Neuronal stem cell (in vitro differentiated cells): ENCODE data around the gene SLC28A1.

Experiments used
- DNase-seq: peaks from one replicate; pipeline ENCODE4 v3.0.0-alpha.2; 2013; ENCODE audit warnings: low spot score
- H2AFZ ChIP-seq: one replicate; pipeline ENCODE4 v1.6.1; 2013; ENCODE audit warnings: mild to moderate bottlenecking, low read length, inconsistent platforms
- H2AK5ac ChIP-seq: 2 replicates; pipeline ENCODE4 v1.6.1; 2013; ENCODE audit warnings: low read depth, mild to moderate bottlenecking, inconsistent platforms, low read length, moderate library complexity, mixed read lengths
- H2BK120ac ChIP-seq: 2 replicates; pipeline ENCODE4 v1.6.1; 2013; ENCODE audit warnings: low read depth, mild to moderate bottlenecking, inconsistent platforms, low read length, moderate library complexity, mixed read lengths
- H2BK12ac ChIP-seq: one replicate; pipeline ENCODE4 v1.6.1; 2013; ENCODE audit warnings: low read length, inconsistent platforms
- H2BK15ac ChIP-seq: 2 replicates; pipeline ENCODE4 v1.6.1; 2013; ENCODE audit warnings: mild to moderate bottlenecking, low read length, inconsistent platforms, mixed read lengths
- H2BK5ac ChIP-seq: one replicate; pipeline ENCODE4 v1.6.1; 2013; ENCODE audit warnings: inconsistent platforms, mild to moderate bottlenecking, low read length, moderate library complexity
- H3K14ac ChIP-seq: one replicate; pipeline ENCODE4 v1.6.1; 2013; ENCODE audit warnings: low read length, inconsistent platforms
- H3K18ac ChIP-seq: 2 replicates; pipeline ENCODE4 v1.6.1; 2013; ENCODE audit warnings: low read length, inconsistent platforms
- H3K23ac ChIP-seq: 2 replicates; pipeline ENCODE4 v1.6.1; 2013; ENCODE audit warnings: low read depth, mild to moderate bottlenecking, mixed read lengths, low read length, inconsistent platforms; ENCODE audit not compliant: poor library complexity
- H3K27ac ChIP-seq: replicated peaks from 3 replicates; pipeline ENCODE4 v1.5.1; 2013; ENCODE audit warnings: low read length, inconsistent platforms
- H3K27me3 ChIP-seq, 3 experiments: 2 replicates each; pipeline ENCODE4 v1.6.1; 2013; ENCODE audit warnings: low read length in 3 of 3, mild to moderate bottlenecking in 2 of 3, inconsistent platforms in 1 of 3, low read depth in 1 of 3, mixed read lengths in 1 of 3, moderate library complexity in 1 of 3; ENCODE audit not compliant: control insufficient read depth in 3 of 3, insufficient read depth in 3 of 3
- H3K36me3 ChIP-seq, 2 donors: replicated peaks in 1 of 2; 2 replicates each; pipeline ENCODE4 v1.6.1; 2013; ENCODE audit warnings: low read length in 2 of 2; ENCODE audit not compliant: control insufficient read depth in 2 of 2, insufficient read depth in 2 of 2
- H3K4ac ChIP-seq: 2 replicates; pipeline ENCODE4 v1.6.1; 2013; ENCODE audit warnings: inconsistent platforms, mild to moderate bottlenecking, low read length, moderate library complexity
- H3K4me1 ChIP-seq, 2 donors: 1 replicate in 1 of 2; 2 replicates in 1 of 2; pipeline ENCODE4 v1.6.1; 2013; ENCODE audit warnings: low read length in 2 of 2, low read depth in 1 of 2; ENCODE audit not compliant: control insufficient read depth in 2 of 2, insufficient read depth in 1 of 2
- H3K4me2 ChIP-seq: one replicate; pipeline ENCODE4 v1.6.1; 2013; ENCODE audit warnings: mild to moderate bottlenecking, low read length, inconsistent platforms; ENCODE audit not compliant: insufficient read depth, poor library complexity, severe bottlenecking
- H3K4me3 ChIP-seq, 2 donors: 2 replicates each; pipeline ENCODE4 v1.5.1; 2013; ENCODE audit warnings: low read length in 2 of 2, mild to moderate bottlenecking in 2 of 2, inconsistent platforms in 1 of 2, moderate library complexity in 1 of 2
- H3K79me1 ChIP-seq: one replicate; pipeline ENCODE4 v1.6.1; 2013; ENCODE audit warnings: low read depth, mild to moderate bottlenecking, inconsistent platforms, low read length, moderate library complexity
- H3K9ac ChIP-seq: one replicate; pipeline ENCODE4 v1.6.1; 2013; ENCODE audit warnings: mild to moderate bottlenecking, low read depth, low read length, inconsistent platforms; ENCODE audit not compliant: poor library complexity
- H3K9me3 ChIP-seq, 2 donors: replicated peaks in 1 of 2; 2 replicates each; pipeline versions ENCODE3 to v1.6.1; 2013; ENCODE audit warnings: low read length in 2 of 2, mild to moderate bottlenecking in 2 of 2, inconsistent platforms in 1 of 2, low read depth in 1 of 2, mixed read lengths in 1 of 2, moderate library complexity in 1 of 2; ENCODE audit not compliant: control insufficient read depth in 2 of 2, insufficient read depth in 1 of 2
- H4K8ac ChIP-seq: one replicate; pipeline ENCODE4 v1.6.1; 2013; ENCODE audit warnings: low read depth, mild to moderate bottlenecking, inconsistent platforms, low read length, moderate library complexity
- H4K91ac ChIP-seq: one replicate; pipeline ENCODE4 v1.6.1; 2013; ENCODE audit warnings: low read length, low read depth, mild to moderate bottlenecking, inconsistent platforms; ENCODE audit not compliant: poor library complexity
- WGBS, 2 donors: extraction: QIAGEN DNeasy Blood & Tissue Kit; methylation state at CpG; one replicate each; pipeline ENCODE4 v1.1.7; 2013; ENCODE audit warnings: missing lambda C conversion rate in 2 of 2, mixed read lengths in 1 of 2; ENCODE audit not compliant: insufficient read length in 2 of 2, insufficient replicate concordance in 1 of 2; ENCODE audit errors: extremely low coverage in 2 of 2; 5-methylcytosine and 5-hydroxymethylcytosine counted together

The SLC28A1 gene

DNA sequence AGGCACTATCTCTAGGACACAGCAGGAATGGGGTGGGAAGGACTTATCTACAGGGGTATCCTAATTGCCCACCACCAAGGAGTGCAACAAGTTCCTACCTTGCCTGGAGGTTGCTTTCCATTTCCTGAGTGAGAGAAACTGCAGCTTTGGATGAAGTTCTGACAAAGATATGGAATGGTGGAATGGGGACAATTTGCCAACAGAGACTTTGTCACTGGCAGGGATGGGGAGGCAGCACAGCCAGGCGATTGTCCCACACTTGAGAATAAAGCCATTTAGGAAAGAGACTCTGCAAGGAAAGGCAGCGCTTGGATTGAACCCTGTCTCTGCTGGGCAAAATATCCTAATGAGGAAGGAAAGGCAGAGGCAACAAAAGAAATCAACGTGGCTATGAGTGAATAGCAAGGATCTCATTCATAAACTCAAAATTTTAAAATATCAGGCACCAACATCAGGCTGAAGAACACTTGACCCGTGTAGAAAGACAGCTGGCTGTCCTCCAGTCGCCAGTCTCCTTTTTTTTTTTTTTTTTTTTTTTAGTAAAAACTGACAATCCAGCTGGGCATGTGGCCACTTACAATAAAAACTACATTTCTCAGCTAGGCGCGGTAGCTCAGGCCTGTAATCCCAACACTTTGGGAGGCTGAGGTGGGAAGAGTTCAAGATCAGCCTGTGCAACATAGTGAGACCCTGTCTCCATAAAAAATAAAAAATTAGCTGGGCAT lies 65.5 kb downstream of the SLC28A1 start:
- H3K9ac ChIP-seq, result no peak overlapping the region
- WGBS, 2 donors, result no CpG with 5 or more reads among the region's 7 CpGs
- H2AFZ ChIP-seq, result no peak overlapping the region
- H3K27ac ChIP-seq, result no peak overlapping the region
- no peak overlapping the region for H3K23ac ChIP-seq
- no peak overlapping the region for H4K91ac ChIP-seq
- H4K8ac ChIP-seq, result no peak overlapping the region
- H2BK12ac ChIP-seq, result no peak overlapping the region
- no peak overlapping the region for H2BK5ac ChIP-seq
- peaks cover 0 to 2% of the 10 kb centered on the region in 2 donors for H3K9me3 ChIP-seq
- no peak overlapping the region for H2BK120ac ChIP-seq
- no peak overlapping the region for H3K18ac ChIP-seq
- no peak for DNase-seq
- H3K14ac ChIP-seq, result no peak overlapping the region
- H3K27me3 ChIP-seq, result peaks cover 0 to 14% (median 0%) of the 10 kb centered on the region in 3 experiments
- H3K4me3 ChIP-seq, result no peak overlapping the region
- no peak overlapping the region for H2BK15ac ChIP-seq
- no peak overlapping the region for H2AK5ac ChIP-seq
- peaks cover 0 to 4% of the 10 kb centered on the region in 2 donors for H3K4me1 ChIP-seq
- no peaks in the 10 kb centered on the region for H3K36me3 ChIP-seq
- no peak overlapping the region for H3K4ac ChIP-seq
- H3K79me1 ChIP-seq, result no peaks in the 10 kb centered on the region
- H3K4me2 ChIP-seq, result no peak overlapping the region

DNA sequence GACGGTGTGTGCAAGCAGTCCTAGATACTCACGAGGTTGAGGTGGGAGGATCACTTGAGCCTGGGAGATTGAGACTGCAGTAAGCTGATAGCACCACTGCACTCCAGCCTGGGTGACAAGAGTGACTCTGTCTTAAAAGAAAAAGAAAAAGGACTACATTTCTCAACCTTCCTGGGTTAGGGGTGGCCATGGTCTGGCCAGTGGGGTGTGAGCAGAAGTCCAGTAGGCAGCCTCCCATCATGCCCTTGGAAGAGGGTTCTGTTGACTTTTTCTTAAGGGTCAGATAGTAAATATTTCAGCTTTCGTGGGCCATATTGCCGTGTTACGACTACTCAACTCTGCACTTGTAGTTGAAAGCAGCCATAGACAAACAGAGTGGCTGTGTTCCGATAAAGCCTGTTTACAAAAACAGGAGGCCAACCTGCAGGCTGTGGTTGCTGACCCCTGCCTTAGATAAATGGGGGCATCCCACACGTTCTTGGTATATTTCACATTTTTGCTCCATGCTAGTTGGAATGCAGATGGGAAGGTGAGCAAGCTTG lies 66.2 kb downstream of the SLC28A1 start:
- peaks cover 0 to 6% of the 10 kb centered on the region in 2 donors for H3K4me1 ChIP-seq
- peaks cover 0 to 14% (median 0%) of the 10 kb centered on the region in 3 experiments for H3K27me3 ChIP-seq
- H3K79me1 ChIP-seq, result no peaks in the 10 kb centered on the region
- no peak overlapping the region for H2BK15ac ChIP-seq
- H3K4me2 ChIP-seq, result no peak overlapping the region
- H3K4me3 ChIP-seq, result no peak overlapping the region
- no peak overlapping the region for H2BK5ac ChIP-seq
- no peak overlapping the region for H3K27ac ChIP-seq
- H3K9me3 ChIP-seq, result peaks cover 0 to 2% of the 10 kb centered on the region in 2 donors
- H3K18ac ChIP-seq, result no peak overlapping the region
- no peak overlapping the region for H3K9ac ChIP-seq
- DNase-seq, result no peak
- H4K8ac ChIP-seq, result no peak overlapping the region
- no peak overlapping the region for H2AK5ac ChIP-seq
- H3K36me3 ChIP-seq, result no peaks in the 10 kb centered on the region
- H3K14ac ChIP-seq, result no peak overlapping the region
- no CpG with 5 or more reads among the region's 7 CpGs for WGBS, 2 donors
- H3K4ac ChIP-seq, result no peak overlapping the region
- no peak overlapping the region for H3K23ac ChIP-seq
- H2AFZ ChIP-seq, result no peak overlapping the region
- no peak overlapping the region for H2BK12ac ChIP-seq
- no peak overlapping the region for H4K91ac ChIP-seq
- H2BK120ac ChIP-seq, result no peak overlapping the region

GRCh38 chr15:84951736-84952135 lies 67.3 kb downstream of the SLC28A1 start:
- Histone ChIP-seq H2BK15ac (no peak overlapping the region), H2AFZ (no peak overlapping the region)
- WGBS, 2 donors, result no CpG with 5 or more reads among the region's 5 CpGs

DNA sequence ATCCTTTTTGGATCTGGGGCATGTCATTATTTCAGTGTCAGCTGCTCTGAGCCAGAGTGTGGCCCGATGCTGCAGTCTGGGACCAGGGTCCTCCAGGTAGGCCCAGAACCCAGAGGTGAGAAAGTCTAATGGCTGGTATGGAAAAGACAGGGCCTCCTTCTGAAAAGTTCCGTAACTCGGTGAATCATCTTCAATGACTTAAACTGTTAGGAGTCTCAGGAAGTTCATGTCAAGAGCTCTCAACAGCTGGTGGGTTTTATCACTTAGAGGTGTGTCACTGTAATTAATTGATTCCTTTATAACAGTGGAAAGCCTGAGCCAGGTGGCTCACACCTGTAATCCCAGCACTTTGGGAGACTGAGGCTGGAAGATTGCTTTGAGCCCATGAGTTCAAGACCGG lies 68.7 kb downstream of the SLC28A1 start:
- Histone ChIP-seq H2BK120ac (no peak overlapping the region), H2BK12ac (no peak overlapping the region)

More at GRCh38 chr15:84951736-84952135, 67.3 kb downstream of the SLC28A1 start:
- Histone ChIP-seq H2BK12ac (no peak overlapping the region), H4K8ac (no peak overlapping the region), H3K36me3 (no peaks in the 10 kb centered on the region), H2BK120ac (no peak overlapping the region), H3K9ac (no peak overlapping the region), H3K27ac (no peak overlapping the region), H3K4ac (no peak overlapping the region), H2AK5ac (no peak overlapping the region), H3K4me2 (no peak overlapping the region), H3K23ac (no peak overlapping the region), H3K18ac (no peak overlapping the region), H3K27me3 (peaks cover 0 to 14% (median 0%) of the 10 kb centered on the region in 3 experiments), H4K91ac (no peak overlapping the region), H2BK5ac (no peak overlapping the region), H3K4me3 (no peak overlapping the region), H3K79me1 (no peaks in the 10 kb centered on the region), H3K14ac (no peak overlapping the region), H3K4me1 (peaks cover 0 to 7% of the 10 kb centered on the region in 2 donors), H3K9me3 (peaks cover 0 to 2% of the 10 kb centered on the region in 2 donors)
- no peak for DNase-seq

More for the DNA sequence above, 68.7 kb downstream of the SLC28A1 start:
- H3K4me2 ChIP-seq, result no peak overlapping the region
- H3K9me3 ChIP-seq, result no peaks in the 10 kb centered on the region
- H3K14ac ChIP-seq, result no peak overlapping the region
- no peaks in the 10 kb centered on the region for H3K36me3 ChIP-seq
- H3K79me1 ChIP-seq, result no peaks in the 10 kb centered on the region
- no peak overlapping the region for H2BK15ac ChIP-seq
- no peak overlapping the region for H3K4me3 ChIP-seq
- no peak overlapping the region for H3K4ac ChIP-seq
- no peak for DNase-seq
- no peak overlapping the region for H3K9ac ChIP-seq
- WGBS, 2 donors, result no CpG with 5 or more reads among the region's 4 CpGs
- no peak overlapping the region for H3K23ac ChIP-seq
- no peak overlapping the region for H2AFZ ChIP-seq
- H3K4me1 ChIP-seq, result peaks cover 0 to 4% of the 10 kb centered on the region in 2 donors
- no peak overlapping the region for H2AK5ac ChIP-seq
- no peak overlapping the region for H4K91ac ChIP-seq
- no peak overlapping the region for H4K8ac ChIP-seq
- H3K27me3 ChIP-seq, result peaks cover 0 to 14% (median 0%) of the 10 kb centered on the region in 3 experiments
- no peak overlapping the region for H3K27ac ChIP-seq
- H3K18ac ChIP-seq, result no peak overlapping the region
- H2BK5ac ChIP-seq, result no peak overlapping the region
